ENCODE measurements around the gene FZD4.
A peak's percentile ranks its signal among the peaks of the same experiment; 100 is the strongest.
"Not testable (repeated sequence)": the region's sequence is repeated elsewhere in the genome, so short reads cannot be mapped to it uniquely, and the experiment has no call there.

Gene FZD4

GRCh38 chr11:86981777-86982540 lies 26.8 kb upstream of the FZD4 start:
- no peaks in the 10 kb centered on the region for H3K9me3 Mint-ChIP-seq
- ATAC-seq (no peak), DNase-seq (ENCODE audit: low spot score in 2 of 2) (no peak)
- no peak overlapping the region for H3K27ac Mint-ChIP-seq
- H3K36me3 Mint-ChIP-seq: no peaks in the 10 kb centered on the region
- H3K4me1 Mint-ChIP-seq: no peaks in the 10 kb centered on the region
- no peak overlapping the region for H3K4me3 Mint-ChIP-seq

- no peak overlapping the region for H3K4me3 Mint-ChIP-seq
- H3K4me1 Mint-ChIP-seq: no peaks in the 10 kb centered on the region
- DNase-seq (ENCODE audit: low spot score in 2 of 2): no peak
- no peak overlapping the region for H3K27ac Mint-ChIP-seq
- no peak for ATAC-seq
- H3K9me3 Mint-ChIP-seq: no peaks in the 10 kb centered on the region
- H3K36me3 Mint-ChIP-seq: no peaks in the 10 kb centered on the region
Measured at GRCh38 chr11:86980086-86980796, 25.0 kb upstream of the FZD4 start.

- DNase-seq (ENCODE audit: low spot score in 2 of 2): no peak
- ATAC-seq: peak; percentile 79
Measured at GRCh38 chr11:86978756-86979608, 23.8 kb upstream of the FZD4 start.

GRCh38 chr11:86978247-86978646 lies 23.1 kb upstream of the FZD4 start:
- Mint-ChIP-seq H3K27ac (no peak overlapping the region), H3K4me1 (no peaks in the 10 kb centered on the region), H3K9me3 (no peaks in the 10 kb centered on the region), H3K4me3 (no peak overlapping the region), H3K36me3 (no peaks in the 10 kb centered on the region)
- ATAC-seq: no peak
- DNase-seq (ENCODE audit: low spot score in 2 of 2): no peak

More at GRCh38 chr11:86978756-86979608, 23.8 kb upstream of the FZD4 start:
- no peaks in the 10 kb centered on the region for H3K36me3 Mint-ChIP-seq
- no peaks in the 10 kb centered on the region for H3K9me3 Mint-ChIP-seq
- no peak overlapping the region for H3K27ac Mint-ChIP-seq
- no peaks in the 10 kb centered on the region for H3K4me1 Mint-ChIP-seq
- H3K4me3 Mint-ChIP-seq: no peak overlapping the region

GRCh38 chr11:86977441-86978050 lies 22.4 kb upstream of the FZD4 start:
- Mint-ChIP-seq H3K36me3 (no peaks in the 10 kb centered on the region), H3K9me3 (peaks cover 4% of the 10 kb centered on the region)

GRCh38 chr11:86972734-86973133 lies 17.5 kb upstream of the FZD4 start:
- Mint-ChIP-seq H3K27ac (no peak overlapping the region), H3K4me3 (no peak overlapping the region), H3K9me3 (peaks cover 5% of the 10 kb centered on the region), H3K4me1 (no peaks in the 10 kb centered on the region), H3K36me3 (no peaks in the 10 kb centered on the region)
- no peak for DNase-seq (ENCODE audit: low spot score in 2 of 2)
- no peak for ATAC-seq

More at GRCh38 chr11:86977441-86978050, 22.4 kb upstream of the FZD4 start:
- no peaks in the 10 kb centered on the region for H3K4me1 Mint-ChIP-seq
- no peak overlapping the region for H3K4me3 Mint-ChIP-seq
- ATAC-seq: no peak
- no peak for DNase-seq (ENCODE audit: low spot score in 2 of 2)
- H3K27ac Mint-ChIP-seq: no peak overlapping the region

- H3K4me3 Mint-ChIP-seq: no peak overlapping the region
- peaks cover 5% of the 10 kb centered on the region for H3K9me3 Mint-ChIP-seq
- H3K36me3 Mint-ChIP-seq: no peaks in the 10 kb centered on the region
- no peak for ATAC-seq
- H3K27ac Mint-ChIP-seq: no peak overlapping the region
- no peaks in the 10 kb centered on the region for H3K4me1 Mint-ChIP-seq
- DNase-seq (ENCODE audit: low spot score in 2 of 2): no peak
Measured at GRCh38 chr11:86969258-86969657, 14.1 kb upstream of the FZD4 start.

GRCh38 chr11:86967601-86968000 lies 12.4 kb upstream of the FZD4 start:
- not testable (repeated sequence) for H3K9me3 Mint-ChIP-seq; H3K27ac Mint-ChIP-seq; ATAC-seq; H3K4me1 Mint-ChIP-seq; H3K4me3 Mint-ChIP-seq; DNase-seq (ENCODE audit: low spot score in 2 of 2); H3K36me3 Mint-ChIP-seq

- Mint-ChIP-seq H3K36me3 (no peaks in the 10 kb centered on the region), H3K4me1 (peaks cover 18% of the 10 kb centered on the region), H3K27ac (no peak overlapping the region), H3K4me3 (no peak overlapping the region), H3K9me3 (no peaks in the 10 kb centered on the region)
- ATAC-seq: no peak
- DNase-seq (ENCODE audit: low spot score in 2 of 2): no peak
Measured at GRCh38 chr11:86957976-86958646, 2.9 kb upstream of the FZD4 start.

- H3K27ac Mint-ChIP-seq: no peak overlapping the region
- H3K4me3 Mint-ChIP-seq: peak overlapping the region; percentile 93
- H3K36me3 Mint-ChIP-seq: no peaks in the 10 kb centered on the region
- ATAC-seq (no peak), DNase-seq (ENCODE audit: low spot score in 2 of 2) (no peak)
- peaks cover 18% of the 10 kb centered on the region for H3K4me1 Mint-ChIP-seq
- no peaks in the 10 kb centered on the region for H3K9me3 Mint-ChIP-seq
Measured at GRCh38 chr11:86956905-86957195, 1.7 kb upstream of the FZD4 start.

GRCh38 chr11:86955111-86955360 lies 159 bp downstream of the FZD4 start:
- no peak overlapping the region for H3K27ac Mint-ChIP-seq
- no peaks in the 10 kb centered on the region for H3K36me3 Mint-ChIP-seq
- peak overlapping the region; percentile 93 for H3K4me3 Mint-ChIP-seq
- ATAC-seq (peak; percentile 6), DNase-seq (ENCODE audit: low spot score in 2 of 2) (no peak)
- H3K9me3 Mint-ChIP-seq: no peaks in the 10 kb centered on the region
- H3K4me1 Mint-ChIP-seq: peaks cover 18% of the 10 kb centered on the region

- Mint-ChIP-seq H3K4me1 (peaks cover 18% of the 10 kb centered on the region), H3K4me3 (peak overlapping the region; percentile 93), H3K36me3 (no peaks in the 10 kb centered on the region), H3K27ac (no peak overlapping the region), H3K9me3 (no peaks in the 10 kb centered on the region)
- DNase-seq (ENCODE audit: low spot score in 2 of 2) (no peak), ATAC-seq (peak; percentile 0)
Measured at GRCh38 chr11:86954269-86955110, 705 bp downstream of the FZD4 start.

GRCh38 chr11:86952221-86952875 lies 2.8 kb downstream of the FZD4 start:
- no peak for ATAC-seq
- H3K9me3 Mint-ChIP-seq: no peaks in the 10 kb centered on the region
- no peak for DNase-seq (ENCODE audit: low spot score in 2 of 2)
- H3K27ac Mint-ChIP-seq: no peak overlapping the region
- no peaks in the 10 kb centered on the region for H3K36me3 Mint-ChIP-seq
- H3K4me3 Mint-ChIP-seq: no peak overlapping the region
- H3K4me1 Mint-ChIP-seq: peaks cover 18% of the 10 kb centered on the region

GRCh38 chr11:86951706-86952105 lies 3.5 kb downstream of the FZD4 start:
- DNase-seq (ENCODE audit: low spot score in 2 of 2) (no peak), ATAC-seq (no peak)
- Mint-ChIP-seq H3K27ac (no peak overlapping the region), H3K36me3 (no peaks in the 10 kb centered on the region), H3K4me1 (peaks cover 17% of the 10 kb centered on the region), H3K4me3 (no peak overlapping the region), H3K9me3 (no peaks in the 10 kb centered on the region)
